ENCODE measurements around the gene FAM13A.

- TF ChIP-seq EP300 (IDR thresholded peaks at IDR 0.05) = no peak
- TF ChIP-seq CTCF (IDR thresholded peaks at IDR 0.05) = no peak
- no peak for TF ChIP-seq POLR2A (IDR thresholded peaks at IDR 0.05)
Observed at GRCh38 chr4:88794087-88794690, 262.8 kb downstream of the FAM13A start.
